ENCODE data around the gene CDKN2A.
"Not testable (repeated sequence)": the region's sequence is repeated elsewhere in the genome, so short reads cannot be mapped to it uniquely, and the experiment has no call there.

The CDKN2A gene

GRCh38 chr9:21965401-21965951, 28.7 kb downstream of the CDKN2A start:
- DNase-seq (ENCODE audit: insufficient read length, low spot score) (peak; percentile 55), FAIRE-seq (peak; percentile 48)
- no peak for TF ChIP-seq TAF1 (IDR thresholded peaks at IDR 0.05; ENCODE audit: low read depth, low read length)
- TF ChIP-seq POLR2AphosphoS5 (IDR thresholded peaks at IDR 0.05; ENCODE audit: low read depth, low read length), result no peak
- no peak for TF ChIP-seq POLR2A (IDR thresholded peaks at IDR 0.05; ENCODE audit: low read depth, low read length)
- TF ChIP-seq PAX5 (IDR thresholded peaks at IDR 0.05; ENCODE audit: insufficient read depth, low read length, severe bottlenecking), result no peak
- no peak for TF ChIP-seq SPI1 (IDR thresholded peaks at IDR 0.05; ENCODE audit: low read depth, low read length)
- TF ChIP-seq POU2F2 (IDR thresholded peaks at IDR 0.05; ENCODE audit: low read depth, low read length), result no peak

DNA sequence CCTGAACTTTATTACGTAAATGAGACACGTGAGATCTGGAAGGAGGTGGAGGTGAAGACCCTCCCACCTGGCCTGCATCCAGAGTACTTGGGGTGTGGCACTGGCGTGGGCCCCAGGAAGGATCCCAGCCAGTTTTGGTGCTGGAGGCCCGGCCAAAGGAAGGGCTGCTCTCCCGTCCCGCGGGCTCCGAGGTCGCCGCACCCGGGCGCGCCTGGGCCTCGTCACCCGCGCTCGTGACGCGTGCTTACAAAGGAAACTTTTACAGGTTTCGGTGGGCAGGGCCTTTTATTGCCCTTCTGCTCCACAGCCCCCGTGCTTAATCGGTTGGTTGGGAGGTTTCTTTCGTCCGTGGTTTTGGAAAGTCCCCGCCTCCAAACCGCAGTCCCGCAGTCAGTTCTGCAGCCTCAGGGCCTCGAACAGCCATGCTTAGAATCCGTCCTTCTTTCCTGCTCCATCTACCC, 29.2 kb downstream of the CDKN2A start:
- TF ChIP-seq POLR2A (IDR thresholded peaks at IDR 0.05; ENCODE audit: low read depth, low read length) (no peak), TAF1 (IDR thresholded peaks at IDR 0.05; ENCODE audit: low read depth, low read length) (no peak)
- DNase-seq (ENCODE audit: insufficient read length, low spot score), result no peak
- FAIRE-seq, result no peak

GRCh38 chr9:21961569-21961968, 32.6 kb downstream of the CDKN2A start:
- FAIRE-seq, result no peak
- no peak for DNase-seq (ENCODE audit: insufficient read length, low spot score)

DNA sequence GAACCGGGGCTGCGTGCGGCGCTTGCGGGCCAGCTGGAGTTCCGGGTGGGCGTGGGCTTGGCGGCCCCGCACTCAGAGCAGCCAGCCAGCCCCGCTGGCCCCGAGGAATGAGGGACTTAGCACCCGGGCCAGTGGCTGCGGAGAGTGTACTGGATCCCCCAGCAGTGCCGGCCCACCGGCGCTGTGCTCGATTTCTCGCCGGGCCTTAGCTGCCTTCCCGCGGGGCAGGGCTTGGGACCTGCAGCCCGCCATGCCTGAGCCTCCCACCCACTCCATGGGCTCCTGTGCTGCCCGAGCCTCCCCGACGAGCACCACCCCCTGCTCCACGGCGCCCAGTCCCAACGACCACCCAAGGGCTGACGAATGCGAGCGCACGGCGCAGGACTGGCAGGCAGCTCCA, 34.9 kb downstream of the CDKN2A start:
- FAIRE-seq; DNase-seq (ENCODE audit: insufficient read length, low spot score): not testable (repeated sequence)

More at GRCh38 chr9:21961569-21961968, 32.6 kb downstream of the CDKN2A start:
- TF ChIP-seq POU2F2 (IDR thresholded peaks at IDR 0.05; ENCODE audit: low read depth, low read length) (no peak), PAX5 (IDR thresholded peaks at IDR 0.05; ENCODE audit: insufficient read depth, low read length, severe bottlenecking) (no peak), SPI1 (IDR thresholded peaks at IDR 0.05; ENCODE audit: low read depth, low read length) (no peak), TAF1 (IDR thresholded peaks at IDR 0.05; ENCODE audit: low read depth, low read length) (no peak), POLR2A (IDR thresholded peaks at IDR 0.05; ENCODE audit: low read depth, low read length) (no peak), POLR2AphosphoS5 (IDR thresholded peaks at IDR 0.05; ENCODE audit: low read depth, low read length) (no peak)

- no peak for FAIRE-seq
- no peak for DNase-seq (ENCODE audit: insufficient read length, low spot score)
- no peak for TF ChIP-seq POLR2AphosphoS5 (IDR thresholded peaks at IDR 0.05; ENCODE audit: low read depth, low read length)
- TF ChIP-seq PAX5 (IDR thresholded peaks at IDR 0.05; ENCODE audit: insufficient read depth, low read length, severe bottlenecking), result no peak
- no peak for TF ChIP-seq SPI1 (IDR thresholded peaks at IDR 0.05; ENCODE audit: low read depth, low read length)
- TF ChIP-seq TAF1 (IDR thresholded peaks at IDR 0.05; ENCODE audit: low read depth, low read length), result no peak
- TF ChIP-seq POLR2A (IDR thresholded peaks at IDR 0.05; ENCODE audit: low read depth, low read length), result no peak
- TF ChIP-seq POU2F2 (IDR thresholded peaks at IDR 0.05; ENCODE audit: low read depth, low read length), result no peak
Measured at GRCh38 chr9:21958833-21959232, 35.4 kb downstream of the CDKN2A start.

DNA sequence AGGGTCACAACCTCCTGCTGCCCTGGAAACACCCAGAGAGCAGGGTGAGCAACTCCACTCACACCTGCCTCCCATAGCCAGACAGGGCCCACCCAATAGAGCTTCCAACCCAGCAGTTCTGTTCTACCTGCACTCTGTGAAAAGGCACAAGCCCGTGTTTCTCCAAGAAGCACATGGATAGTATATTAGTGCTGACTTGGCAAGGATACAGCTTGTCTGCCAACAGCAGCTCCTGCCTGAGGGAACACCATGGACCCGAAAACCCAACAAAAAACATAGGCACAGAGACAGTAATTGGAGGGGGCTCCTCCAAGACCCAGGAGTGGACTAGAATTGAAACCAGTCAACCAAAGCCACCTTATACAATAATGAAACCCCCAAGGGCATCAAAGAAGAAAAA, 48.6 kb downstream of the CDKN2A start:
- no peak for TF ChIP-seq POLR2AphosphoS5 (IDR thresholded peaks at IDR 0.05; ENCODE audit: low read depth, low read length)
- DNase-seq (ENCODE audit: insufficient read length, low spot score), result no peak
- no peak for FAIRE-seq

GRCh38 chr9:21943464-21943863, 50.7 kb downstream of the CDKN2A start:
- no peak for DNase-seq (ENCODE audit: insufficient read length, low spot score)
- no peak for FAIRE-seq
- no peak for TF ChIP-seq TAF1 (IDR thresholded peaks at IDR 0.05; ENCODE audit: low read depth, low read length)
- TF ChIP-seq PAX5 (IDR thresholded peaks at IDR 0.05; ENCODE audit: insufficient read depth, low read length, severe bottlenecking), result no peak
- no peak for TF ChIP-seq POLR2AphosphoS5 (IDR thresholded peaks at IDR 0.05; ENCODE audit: low read depth, low read length)
- no peak for TF ChIP-seq POLR2A (IDR thresholded peaks at IDR 0.05; ENCODE audit: low read depth, low read length)
- TF ChIP-seq POU2F2 (IDR thresholded peaks at IDR 0.05; ENCODE audit: low read depth, low read length), result no peak
- TF ChIP-seq SPI1 (IDR thresholded peaks at IDR 0.05; ENCODE audit: low read depth, low read length), result no peak

GRCh38 chr9:21941337-21941995, 52.7 kb downstream of the CDKN2A start:
- DNase-seq (ENCODE audit: insufficient read length, low spot score), result no peak
- FAIRE-seq, result no peak
- TF ChIP-seq SPI1 (IDR thresholded peaks at IDR 0.05; ENCODE audit: low read depth, low read length), result no peak
- TF ChIP-seq POLR2AphosphoS5 (IDR thresholded peaks at IDR 0.05; ENCODE audit: low read depth, low read length), result no peak
- TF ChIP-seq TAF1 (IDR thresholded peaks at IDR 0.05; ENCODE audit: low read depth, low read length), result no peak
- TF ChIP-seq POLR2A (IDR thresholded peaks at IDR 0.05; ENCODE audit: low read depth, low read length), result no peak
- TF ChIP-seq PAX5 (IDR thresholded peaks at IDR 0.05; ENCODE audit: insufficient read depth, low read length, severe bottlenecking), result no peak
- no peak for TF ChIP-seq POU2F2 (IDR thresholded peaks at IDR 0.05; ENCODE audit: low read depth, low read length)

DNA sequence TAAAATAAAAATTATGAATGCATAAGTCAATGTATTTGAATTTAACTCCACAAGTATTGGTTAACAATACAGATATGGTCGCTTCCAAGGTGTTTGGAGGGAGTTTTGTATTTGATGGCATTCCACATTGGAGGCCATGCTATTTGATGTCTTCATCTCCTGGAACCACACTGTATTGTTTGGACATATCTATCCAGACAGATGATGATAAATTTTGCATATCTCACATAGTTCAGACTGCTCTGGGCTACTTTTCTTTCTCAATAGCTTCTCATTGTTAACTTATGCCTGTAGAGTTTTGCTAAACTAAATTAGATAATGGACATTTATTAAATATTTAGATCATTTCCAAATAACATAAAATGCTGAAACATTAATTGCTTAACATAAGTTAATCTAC, 58.0 kb downstream of the CDKN2A start:
- no peak for DNase-seq (ENCODE audit: insufficient read length, low spot score)
- no peak for TF ChIP-seq POLR2A (IDR thresholded peaks at IDR 0.05; ENCODE audit: low read depth, low read length)
- TF ChIP-seq SPI1 (IDR thresholded peaks at IDR 0.05; ENCODE audit: low read depth, low read length), result no peak
- TF ChIP-seq POU2F2 (IDR thresholded peaks at IDR 0.05; ENCODE audit: low read depth, low read length), result no peak
- TF ChIP-seq POLR2AphosphoS5 (IDR thresholded peaks at IDR 0.05; ENCODE audit: low read depth, low read length), result no peak
- TF ChIP-seq TAF1 (IDR thresholded peaks at IDR 0.05; ENCODE audit: low read depth, low read length), result no peak
- TF ChIP-seq PAX5 (IDR thresholded peaks at IDR 0.05; ENCODE audit: insufficient read depth, low read length, severe bottlenecking), result no peak
- no peak for FAIRE-seq

- TF ChIP-seq POLR2A (IDR thresholded peaks at IDR 0.05; ENCODE audit: low read depth, low read length) (no peak), PAX5 (IDR thresholded peaks at IDR 0.05; ENCODE audit: insufficient read depth, low read length, severe bottlenecking) (no peak)
- FAIRE-seq, result no peak
- no peak for DNase-seq (ENCODE audit: insufficient read length, low spot score)
Measured at GRCh38 chr9:21935631-21936030, 58.6 kb downstream of the CDKN2A start.

Data from GM12891 (cell line).